ENCODE results near the gene RCVRN.
"Not testable (repeated sequence)": the region's sequence is repeated elsewhere in the genome, so short reads cannot be mapped to it uniquely, and the experiment has no call there.

RCVRN gene

GRCh38 chr17:9924735-9925191, 19.7 kb upstream of the RCVRN start:
- in situ Hi-C loops (cut with HindIII; ENCODE audit: low sequenced_read_pairs): loop anchor here (5.0 kb wide), 1 partner anchor 48 kb away; no protein-coding TSS in a partner anchor

GRCh38 chr17:9922012-9922848, 17.2 kb upstream of the RCVRN start:
- in situ Hi-C loops (cut with HindIII; ENCODE audit: low sequenced_read_pairs): no loop called here

GRCh38 chr17:9921216-9921615, 16.1 kb upstream of the RCVRN start:
- in situ Hi-C loops (cut with HindIII; ENCODE audit: low sequenced_read_pairs): not testable (repeated sequence)

GRCh38 chr17:9918804-9919352, 13.8 kb upstream of the RCVRN start:
- in situ Hi-C loops (cut with HindIII; ENCODE audit: low sequenced_read_pairs): no loop called here

GRCh38 chr17:9918352-9918751, 13.3 kb upstream of the RCVRN start:
- in situ Hi-C loops (cut with HindIII; ENCODE audit: low sequenced_read_pairs): no loop called here

GRCh38 chr17:9917801-9918200, 12.7 kb upstream of the RCVRN start:
- in situ Hi-C loops (cut with HindIII; ENCODE audit: low sequenced_read_pairs): no loop called here

- in situ Hi-C loops (cut with HindIII; ENCODE audit: low sequenced_read_pairs): no loop called here
Measured at GRCh38 chr17:9917131-9917530, 12.1 kb upstream of the RCVRN start.

GRCh38 chr17:9916108-9916507, 11.0 kb upstream of the RCVRN start:
- in situ Hi-C loops (cut with HindIII; ENCODE audit: low sequenced_read_pairs): no loop called here

GRCh38 chr17:9913476-9913875, 8.4 kb upstream of the RCVRN start:
- in situ Hi-C loops (cut with HindIII; ENCODE audit: low sequenced_read_pairs): no loop called here

GRCh38 chr17:9912121-9913099, 7.3 kb upstream of the RCVRN start:
- in situ Hi-C loops (cut with HindIII; ENCODE audit: low sequenced_read_pairs): no loop called here

GRCh38 chr17:9911089-9911488, 6.0 kb upstream of the RCVRN start:
- in situ Hi-C loops (cut with HindIII; ENCODE audit: low sequenced_read_pairs): no loop called here

- in situ Hi-C loops (cut with HindIII; ENCODE audit: low sequenced_read_pairs): no loop called here
Measured at GRCh38 chr17:9908649-9909042, 3.6 kb upstream of the RCVRN start.

- in situ Hi-C loops (cut with HindIII; ENCODE audit: low sequenced_read_pairs): no loop called here
Measured at GRCh38 chr17:9907883-9908648, 3.0 kb upstream of the RCVRN start.

GRCh38 chr17:9907131-9907530, 2.1 kb upstream of the RCVRN start:
- in situ Hi-C loops (cut with HindIII; ENCODE audit: low sequenced_read_pairs): no loop called here

GRCh38 chr17:9906616-9907015, 1.5 kb upstream of the RCVRN start:
- in situ Hi-C loops (cut with HindIII; ENCODE audit: low sequenced_read_pairs): no loop called here

- in situ Hi-C loops (cut with HindIII; ENCODE audit: low sequenced_read_pairs): no loop called here
Measured at GRCh38 chr17:9905902-9906301, 831 bp upstream of the RCVRN start.

- in situ Hi-C loops (cut with HindIII; ENCODE audit: low sequenced_read_pairs): no loop called here
Measured at GRCh38 chr17:9904277-9905077, 594 bp downstream of the RCVRN start.

- in situ Hi-C loops (cut with HindIII; ENCODE audit: low sequenced_read_pairs): no loop called here
Measured at GRCh38 chr17:9902120-9902519, 3.0 kb downstream of the RCVRN start.

GRCh38 chr17:9900784-9901183, 4.3 kb downstream of the RCVRN start:
- in situ Hi-C loops (cut with HindIII; ENCODE audit: low sequenced_read_pairs): no loop called here
